Mucosa of gallbladder (tissue), 1 donor: ENCODE data around the gene OMP. TPM values are rescaled to one million over a fixed set of nuclear protein-coding genes. Genes with fewer than 3 reads are reported as not detected.

Experiments used
- DNase-seq: peaks from one replicate; pipeline ENCODE4 v3.0.0-alpha.2; 2020; ENCODE audit warnings: low spot score
- total RNA-seq: library from RNA; stranded (reverse); gene quantifications from one replicate; pipeline ENCODE4 v1.2.1, GENCODE V29; 2021
- donor health status: DM: no; HTN: no; CAD: no.

The OMP gene
- total RNA-seq, 1 donor from 2014 or later = 10.4 TPM

GRCh38 chr11:77104727-77105126, 2.1 kb downstream of the OMP start:
- no peak for DNase-seq

GRCh38 chr11:77106321-77106720, 3.7 kb downstream of the OMP start:
- DNase-seq = no peak

- no peak for DNase-seq
Measured at GRCh38 chr11:77106759-77107158, 4.1 kb downstream of the OMP start.

- peak; percentile 88 for DNase-seq
Measured at GRCh38 chr11:77107950-77108349, 5.3 kb downstream of the OMP start.

- DNase-seq = no peak
Measured at GRCh38 chr11:77108436-77108835, 5.8 kb downstream of the OMP start.

GRCh38 chr11:77109236-77110019, 6.8 kb downstream of the OMP start:
- no peak for DNase-seq

GRCh38 chr11:77110836-77111235, 8.2 kb downstream of the OMP start:
- DNase-seq = no peak

- DNase-seq = no peak
Measured at GRCh38 chr11:77111277-77111676, 8.6 kb downstream of the OMP start.

GRCh38 chr11:77111946-77112345, 9.3 kb downstream of the OMP start:
- no peak for DNase-seq

GRCh38 chr11:77112641-77113381, 10.2 kb downstream of the OMP start:
- DNase-seq = no peak

- no peak for DNase-seq
Measured at GRCh38 chr11:77113382-77114088, 10.9 kb downstream of the OMP start.

GRCh38 chr11:77114089-77114463, 11.4 kb downstream of the OMP start:
- no peak for DNase-seq

GRCh38 chr11:77115181-77115611, 12.6 kb downstream of the OMP start:
- DNase-seq = no peak

- no peak for DNase-seq
Measured at GRCh38 chr11:77115956-77116355, 13.3 kb downstream of the OMP start.

- DNase-seq = no peak
Measured at GRCh38 chr11:77117492-77117891, 14.9 kb downstream of the OMP start.

GRCh38 chr11:77118086-77118485, 15.4 kb downstream of the OMP start:
- DNase-seq = no peak

GRCh38 chr11:77118971-77119370, 16.3 kb downstream of the OMP start:
- no peak for DNase-seq

- no peak for DNase-seq
Measured at GRCh38 chr11:77119531-77119936, 16.9 kb downstream of the OMP start.

GRCh38 chr11:77120571-77120970, 17.9 kb downstream of the OMP start:
- DNase-seq = no peak

- DNase-seq = no peak
Measured at GRCh38 chr11:77121096-77121640, 18.5 kb downstream of the OMP start.

- DNase-seq = no peak
Measured at GRCh38 chr11:77121876-77122575, 19.4 kb downstream of the OMP start.
